ENCODE data around the gene MAPKAP1. TPM values are rescaled to one million over a fixed set of nuclear protein-coding genes. Genes with fewer than 3 reads are reported as not detected.

Gene MAPKAP1
- total RNA-seq, 4 donors from 2014 or later, result 46.7 to 63.0 (median 57.9) TPM

DNA sequence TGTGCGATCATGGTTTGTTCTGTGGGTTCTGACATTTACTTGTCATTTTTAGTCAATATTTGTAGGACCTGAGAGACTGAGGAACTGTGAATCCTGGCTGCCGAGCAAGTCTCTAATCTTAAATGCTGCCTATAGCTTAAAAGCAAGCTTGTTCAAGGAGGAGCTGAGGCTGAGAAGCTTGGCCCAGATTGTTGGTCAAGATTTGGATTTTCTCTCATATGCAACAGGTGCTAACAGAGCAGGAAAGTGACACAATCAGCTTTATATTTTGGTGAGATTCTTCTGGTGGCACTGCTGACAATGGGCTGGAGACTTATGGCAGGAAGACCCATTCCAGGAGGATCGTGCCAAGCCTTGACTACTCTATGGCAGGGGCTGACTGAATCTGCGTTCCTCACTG, 192.5 kb downstream of the MAPKAP1 start:
- no peak overlapping the region for H3K4me3 ChIP-seq (ENCODE audit: low read depth, poor library complexity, severe bottlenecking)
- intact Hi-C loops (cut with DNase I; ENCODE audit: low total_unique reads), result no loop called here
- TF ChIP-seq, protein P1, sequence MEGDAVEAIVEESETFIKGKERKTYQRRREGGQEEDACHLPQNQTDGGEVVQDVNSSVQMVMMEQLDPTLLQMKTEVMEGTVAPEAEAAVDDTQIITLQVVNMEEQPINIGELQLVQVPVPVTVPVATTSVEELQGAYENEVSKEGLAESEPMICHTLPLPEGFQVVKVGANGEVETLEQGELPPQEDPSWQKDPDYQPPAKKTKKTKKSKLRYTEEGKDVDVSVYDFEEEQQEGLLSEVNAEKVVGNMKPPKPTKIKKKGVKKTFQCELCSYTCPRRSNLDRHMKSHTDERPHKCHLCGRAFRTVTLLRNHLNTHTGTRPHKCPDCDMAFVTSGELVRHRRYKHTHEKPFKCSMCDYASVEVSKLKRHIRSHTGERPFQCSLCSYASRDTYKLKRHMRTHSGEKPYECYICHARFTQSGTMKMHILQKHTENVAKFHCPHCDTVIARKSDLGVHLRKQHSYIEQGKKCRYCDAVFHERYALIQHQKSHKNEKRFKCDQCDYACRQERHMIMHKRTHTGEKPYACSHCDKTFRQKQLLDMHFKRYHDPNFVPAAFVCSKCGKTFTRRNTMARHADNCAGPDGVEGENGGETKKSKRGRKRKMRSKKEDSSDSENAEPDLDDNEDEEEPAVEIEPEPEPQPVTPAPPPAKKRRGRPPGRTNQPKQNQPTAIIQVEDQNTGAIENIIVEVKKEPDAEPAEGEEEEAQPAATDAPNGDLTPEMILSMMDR (IDR thresholded peaks at IDR 0.05), result no peak
- no peak for TF ChIP-seq POLR2A (IDR thresholded peaks at IDR 0.05)
- no peak for DNase-seq (ENCODE audit: low spot score in 2 of 2)
- whole genome bisulfite sequencing, 2 donors, result 81 to 94% methylated on average over 4 of the region's 4 CpGs

DNA sequence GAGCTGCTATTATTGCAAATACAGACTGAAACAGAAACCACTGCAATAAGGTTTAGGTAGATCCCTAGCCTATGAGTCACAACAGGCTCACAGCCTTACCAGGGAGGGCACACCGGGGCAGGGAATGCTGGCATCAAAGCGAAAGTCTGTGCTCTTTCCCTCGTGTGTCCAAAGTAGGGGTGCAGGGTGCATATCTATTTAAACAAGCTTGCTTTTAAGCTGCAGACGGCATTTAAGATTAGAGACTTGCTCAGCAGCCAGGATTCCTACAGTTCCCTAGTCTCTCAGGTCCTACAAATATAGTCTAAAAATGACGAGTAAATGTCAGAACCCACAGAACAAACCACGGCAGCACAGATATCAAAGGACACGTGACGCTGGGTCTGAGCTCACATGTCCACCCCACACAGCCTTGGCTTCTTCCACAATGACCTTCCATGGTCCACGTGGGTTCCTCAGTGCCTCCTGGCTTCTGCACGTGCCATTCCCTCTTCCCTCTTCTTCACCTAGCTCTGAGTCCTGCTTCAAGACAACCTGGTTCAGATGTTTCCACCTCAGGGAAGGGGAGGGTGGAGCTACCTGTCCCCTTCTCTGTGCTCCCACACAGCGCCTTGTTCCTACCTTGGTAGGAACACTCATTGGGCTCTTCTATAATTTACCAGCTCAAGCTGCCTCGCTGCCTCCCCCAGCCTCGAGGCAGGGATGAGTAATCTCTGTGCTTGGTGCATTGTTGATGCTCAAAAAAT, 193.2 kb downstream of the MAPKAP1 start:
- TF ChIP-seq, protein P1 (IDR thresholded peaks at IDR 0.05), result no peak
- TF ChIP-seq POLR2A (IDR thresholded peaks at IDR 0.05), result no peak
- no peak overlapping the region for H3K4me3 ChIP-seq (ENCODE audit: low read depth, poor library complexity, severe bottlenecking)
- DNase-seq (ENCODE audit: low spot score in 2 of 2), result no peak
- intact Hi-C loops (cut with DNase I; ENCODE audit: low total_unique reads), result no loop called here
- 55 to 63% methylated on average over 13 of the region's 13 CpGs for WGBS, 2 donors

DNA sequence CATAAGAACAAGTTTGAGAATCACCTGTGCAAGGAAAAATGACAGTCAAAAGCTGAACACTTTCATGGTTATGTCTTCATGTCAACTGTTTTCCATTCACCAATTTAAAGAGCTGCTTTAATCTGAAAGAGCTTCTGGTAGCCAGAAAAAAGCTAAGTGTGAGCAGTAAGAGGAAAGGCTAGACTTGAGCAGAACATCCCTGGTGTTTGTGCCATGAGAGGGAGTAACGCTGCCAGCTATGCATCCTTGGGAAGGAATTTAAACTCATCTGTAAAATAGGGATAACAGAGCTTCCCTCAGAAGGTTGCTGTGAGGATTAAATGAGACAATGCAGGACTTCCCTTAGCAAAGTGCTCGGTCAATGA, 193.7 kb downstream of the MAPKAP1 start:
- 43 to 58% methylated on average over 2 of the region's 2 CpGs for WGBS, 2 donors

DNA sequence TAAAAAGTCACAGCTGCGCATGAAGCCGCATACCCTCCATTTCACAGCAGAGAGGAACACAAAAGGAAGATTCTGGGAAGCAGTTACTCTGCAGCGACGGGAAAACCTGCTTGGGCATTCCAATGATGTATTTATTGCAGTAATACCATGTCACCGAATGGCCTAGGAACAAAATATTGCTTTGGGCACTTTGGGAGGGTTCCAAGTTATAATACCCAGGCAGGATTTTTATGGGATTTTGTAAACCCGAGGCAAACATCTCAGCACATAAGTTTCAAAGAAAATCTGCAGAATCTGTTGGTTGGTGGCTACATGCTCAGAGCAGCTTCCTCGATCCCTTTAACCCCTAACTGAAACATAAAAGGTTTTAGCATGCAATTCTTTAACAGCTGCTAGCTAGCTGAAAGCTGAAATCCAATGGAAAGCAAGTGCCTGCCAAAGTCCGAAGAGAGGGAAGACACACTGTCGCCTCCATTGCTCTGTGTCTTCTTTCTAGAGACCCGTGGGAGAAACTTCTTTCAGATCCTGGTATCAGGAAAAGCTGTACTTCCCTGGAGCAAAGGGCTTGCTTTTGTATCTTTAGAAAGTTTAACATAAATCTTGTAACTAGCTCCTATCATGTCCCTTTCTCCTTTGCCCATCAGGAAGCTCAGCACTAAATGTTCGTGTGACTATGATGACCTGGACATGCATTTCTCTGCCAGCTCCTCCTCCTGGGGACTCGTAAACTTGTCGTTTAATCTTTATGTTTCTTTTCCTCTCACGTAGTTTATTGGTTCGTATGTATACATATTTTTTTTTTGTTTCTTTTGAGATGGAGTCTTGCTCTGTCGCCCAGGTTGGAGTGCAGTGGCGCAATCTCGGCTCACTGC, 195.0 kb downstream of the MAPKAP1 start:
- TF ChIP-seq POLR2A (IDR thresholded peaks at IDR 0.05), result no peak
- TF ChIP-seq, protein P1 (IDR thresholded peaks at IDR 0.05), result no peak
- intact Hi-C loops (cut with DNase I; ENCODE audit: low total_unique reads), result no loop called here
- DNase-seq (ENCODE audit: low spot score in 2 of 2), result no peak
- 70 to 74% methylated on average over 18 of the region's 18 CpGs for WGBS, 2 donors
- no peak overlapping the region for H3K4me3 ChIP-seq (ENCODE audit: low read depth, poor library complexity, severe bottlenecking)

More for the DNA sequence above, 193.7 kb downstream of the MAPKAP1 start:
- intact Hi-C loops (cut with DNase I; ENCODE audit: low total_unique reads), result no loop called here
- no peak for DNase-seq (ENCODE audit: low spot score in 2 of 2)
- TF ChIP-seq, protein P1 (IDR thresholded peaks at IDR 0.05), result no peak
- TF ChIP-seq POLR2A (IDR thresholded peaks at IDR 0.05), result no peak
- H3K4me3 ChIP-seq (ENCODE audit: low read depth, poor library complexity, severe bottlenecking), result no peak overlapping the region

DNA sequence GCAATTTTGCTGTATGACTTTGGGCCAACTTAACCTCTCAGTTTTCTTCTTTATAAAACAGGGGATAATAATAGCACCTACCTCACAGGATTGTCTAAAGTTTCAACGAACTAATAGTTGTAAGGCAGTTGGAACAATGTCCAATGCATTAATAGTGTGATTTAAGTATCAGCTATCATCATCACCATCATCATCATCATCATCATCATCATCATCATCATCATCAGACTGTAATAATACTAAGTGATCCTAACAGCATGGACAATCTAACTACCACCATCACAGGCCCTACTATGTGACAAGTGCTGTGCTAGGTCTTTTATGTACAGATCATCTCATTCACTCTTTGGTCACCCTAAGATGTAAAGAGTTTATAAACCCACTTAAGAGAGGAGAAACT, 196.0 kb downstream of the MAPKAP1 start:
- TF ChIP-seq, protein P1 (IDR thresholded peaks at IDR 0.05), result no peak
- TF ChIP-seq POLR2A (IDR thresholded peaks at IDR 0.05), result no peak
- 59 to 90% methylated on average over 1 of the region's 1 CpG for WGBS, 2 donors
- no peak for DNase-seq (ENCODE audit: low spot score in 2 of 2)
- H3K4me3 ChIP-seq (ENCODE audit: low read depth, poor library complexity, severe bottlenecking), result no peak overlapping the region
- intact Hi-C loops (cut with DNase I; ENCODE audit: low total_unique reads), result no loop called here
